PFSK-1 (cell line): Measurements from ENCODE around the gene DAGLA.

Experiments used
- FOXP2 ChIP-seq: optimal IDR thresholded peaks from 2 replicates; pipeline ENCODE3; 2011; ENCODE audit warnings: borderline replicate concordance, control low read depth, inconsistent platforms; ENCODE audit not compliant: insufficient read depth; ENCODE audit errors: extremely low read length, extremely low read depth
- POLR2AphosphoS5 ChIP-seq: IDR thresholded peaks from 2 replicates; pipeline ENCODE4 v1.6.1; 2012; ENCODE audit warnings: low read depth, mild to moderate bottlenecking, control low read depth, low read length, moderate library complexity
- SIN3A ChIP-seq: IDR thresholded peaks from 2 replicates; pipeline ENCODE4 v1.6.1; 2012; ENCODE audit warnings: mild to moderate bottlenecking, low read length, moderate library complexity, borderline replicate concordance; ENCODE audit not compliant: insufficient read depth
- TAF1 ChIP-seq: IDR thresholded peaks from 2 replicates; pipeline ENCODE4 v1.6.1; 2012; ENCODE audit warnings: low read length, control low read depth, borderline replicate concordance; ENCODE audit not compliant: insufficient read depth
- TF ChIP-seq, protein P1 (sequence below), 2 experiments: IDR thresholded peaks; 2 replicates each; pipeline versions ENCODE4 v1.6.1 to v1.8.0; 2011 to 2012; ENCODE audit warnings: low read depth in 2 of 2, low read length in 2 of 2, control low read depth in 1 of 2, inconsistent platforms in 1 of 2, mild to moderate bottlenecking in 1 of 2, moderate library complexity in 1 of 2; ENCODE audit not compliant: insufficient read depth in 1 of 2

DNA sequence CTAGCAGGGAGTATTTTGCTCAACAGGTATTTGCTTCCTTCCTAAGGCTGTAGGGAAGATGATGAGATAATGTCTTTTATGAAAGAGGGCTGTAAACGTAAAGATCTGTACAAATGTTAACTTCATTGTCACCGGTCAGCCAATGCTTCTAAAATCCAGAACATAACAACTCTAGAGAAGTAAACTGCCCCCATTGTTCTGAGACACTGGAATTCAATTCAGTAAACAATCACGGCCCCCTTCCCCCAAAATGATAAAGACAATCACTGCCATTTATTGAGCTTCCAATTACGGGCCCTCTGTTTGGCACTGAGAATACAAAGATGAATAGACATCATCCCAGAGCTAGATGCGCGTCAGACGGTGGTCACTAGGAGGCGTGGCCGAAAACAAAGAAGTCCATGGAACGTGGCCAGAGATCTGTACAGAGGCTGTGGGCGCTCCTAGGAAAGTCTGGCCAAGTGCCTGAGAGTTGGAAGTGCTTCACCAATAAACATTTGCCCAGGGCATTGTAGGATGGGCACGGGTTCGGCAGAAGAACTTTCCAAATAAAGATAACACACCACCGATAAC, 111.6 kb downstream of the DAGLA start:
- TF ChIP-seq POLR2AphosphoS5 (0 out of 2 replicates have a peak, but pooled peaks have one; percentile 42), SIN3A (peak; percentile 88; the same call in 1 of the 2 replicates), TAF1 (no peak; the same call in 1 of the 2 replicates), FOXP2 (no peak)
- TF ChIP-seq, protein P1, sequence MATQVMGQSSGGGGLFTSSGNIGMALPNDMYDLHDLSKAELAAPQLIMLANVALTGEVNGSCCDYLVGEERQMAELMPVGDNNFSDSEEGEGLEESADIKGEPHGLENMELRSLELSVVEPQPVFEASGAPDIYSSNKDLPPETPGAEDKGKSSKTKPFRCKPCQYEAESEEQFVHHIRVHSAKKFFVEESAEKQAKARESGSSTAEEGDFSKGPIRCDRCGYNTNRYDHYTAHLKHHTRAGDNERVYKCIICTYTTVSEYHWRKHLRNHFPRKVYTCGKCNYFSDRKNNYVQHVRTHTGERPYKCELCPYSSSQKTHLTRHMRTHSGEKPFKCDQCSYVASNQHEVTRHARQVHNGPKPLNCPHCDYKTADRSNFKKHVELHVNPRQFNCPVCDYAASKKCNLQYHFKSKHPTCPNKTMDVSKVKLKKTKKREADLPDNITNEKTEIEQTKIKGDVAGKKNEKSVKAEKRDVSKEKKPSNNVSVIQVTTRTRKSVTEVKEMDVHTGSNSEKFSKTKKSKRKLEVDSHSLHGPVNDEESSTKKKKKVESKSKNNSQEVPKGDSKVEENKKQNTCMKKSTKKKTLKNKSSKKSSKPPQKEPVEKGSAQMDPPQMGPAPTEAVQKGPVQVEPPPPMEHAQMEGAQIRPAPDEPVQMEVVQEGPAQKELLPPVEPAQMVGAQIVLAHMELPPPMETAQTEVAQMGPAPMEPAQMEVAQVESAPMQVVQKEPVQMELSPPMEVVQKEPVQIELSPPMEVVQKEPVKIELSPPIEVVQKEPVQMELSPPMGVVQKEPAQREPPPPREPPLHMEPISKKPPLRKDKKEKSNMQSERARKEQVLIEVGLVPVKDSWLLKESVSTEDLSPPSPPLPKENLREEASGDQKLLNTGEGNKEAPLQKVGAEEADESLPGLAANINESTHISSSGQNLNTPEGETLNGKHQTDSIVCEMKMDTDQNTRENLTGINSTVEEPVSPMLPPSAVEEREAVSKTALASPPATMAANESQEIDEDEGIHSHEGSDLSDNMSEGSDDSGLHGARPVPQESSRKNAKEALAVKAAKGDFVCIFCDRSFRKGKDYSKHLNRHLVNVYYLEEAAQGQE (IDR thresholded peaks at IDR 0.05; ENCODE audit: insufficient read depth in 1 of 2, low read depth in 2 of 2, low read length in 2 of 2): no peak
